Testis (tissue), 2 donors: ENCODE data around the gene HNRNPA3.

Experiments
- POLR2A ChIP-seq: fragments of 450-650 bp; IDR thresholded peaks from one replicate; pipeline ENCODE4 v1.6.1; 2017; ENCODE audit warnings: antibody characterized with exemption, mild to moderate bottlenecking, moderate library complexity
- TF ChIP-seq, protein P1 (sequence below), 3 experiments: fragments of 450-650 bp in 2 of 3; fragments of 200-600 bp in 1 of 3; sonication (generic) in 1 of 3; IDR thresholded peaks; one replicate each; pipeline ENCODE4 v1.5.1; 2016 to 2019; ENCODE audit warnings: antibody characterized with exemption in 3 of 3, mild to moderate bottlenecking in 2 of 3, moderate library complexity in 1 of 3

DNA sequence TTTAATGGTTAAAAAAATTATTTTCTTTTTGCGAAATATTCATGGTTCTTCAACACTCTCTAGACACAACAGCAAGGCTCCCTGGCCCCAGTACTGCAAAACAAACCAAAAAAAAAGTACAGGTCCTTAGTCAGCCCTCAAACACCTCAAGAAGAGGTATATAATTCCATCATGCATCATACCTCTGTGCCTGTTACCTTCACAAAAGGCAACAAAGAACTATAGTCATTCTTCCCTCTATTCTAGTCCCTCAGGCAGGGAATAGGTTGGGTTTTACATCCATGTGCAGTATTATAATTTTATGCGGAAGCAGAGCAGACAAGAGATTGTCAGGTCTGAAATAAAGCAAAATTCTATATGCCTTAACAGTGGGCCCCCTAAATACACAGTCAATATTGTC lies 43.4 kb downstream of the HNRNPA3 start:
- TF ChIP-seq POLR2A = no peak
- TF ChIP-seq, protein P1, sequence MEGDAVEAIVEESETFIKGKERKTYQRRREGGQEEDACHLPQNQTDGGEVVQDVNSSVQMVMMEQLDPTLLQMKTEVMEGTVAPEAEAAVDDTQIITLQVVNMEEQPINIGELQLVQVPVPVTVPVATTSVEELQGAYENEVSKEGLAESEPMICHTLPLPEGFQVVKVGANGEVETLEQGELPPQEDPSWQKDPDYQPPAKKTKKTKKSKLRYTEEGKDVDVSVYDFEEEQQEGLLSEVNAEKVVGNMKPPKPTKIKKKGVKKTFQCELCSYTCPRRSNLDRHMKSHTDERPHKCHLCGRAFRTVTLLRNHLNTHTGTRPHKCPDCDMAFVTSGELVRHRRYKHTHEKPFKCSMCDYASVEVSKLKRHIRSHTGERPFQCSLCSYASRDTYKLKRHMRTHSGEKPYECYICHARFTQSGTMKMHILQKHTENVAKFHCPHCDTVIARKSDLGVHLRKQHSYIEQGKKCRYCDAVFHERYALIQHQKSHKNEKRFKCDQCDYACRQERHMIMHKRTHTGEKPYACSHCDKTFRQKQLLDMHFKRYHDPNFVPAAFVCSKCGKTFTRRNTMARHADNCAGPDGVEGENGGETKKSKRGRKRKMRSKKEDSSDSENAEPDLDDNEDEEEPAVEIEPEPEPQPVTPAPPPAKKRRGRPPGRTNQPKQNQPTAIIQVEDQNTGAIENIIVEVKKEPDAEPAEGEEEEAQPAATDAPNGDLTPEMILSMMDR (IDR thresholded peaks at IDR 0.05) = no peak
